SKM-1 treated with dmso at 0.1 percent for 144 hours (cell line): Measurements from ENCODE around the gene LRIT3.

Experiments used
- DNase-seq: peaks from one replicate; lab custom pipeline; 2025; ENCODE audit not compliant: unreplicated experiment; lab: John Stamatoyannopoulos, UW

LRIT3 gene, protein sequence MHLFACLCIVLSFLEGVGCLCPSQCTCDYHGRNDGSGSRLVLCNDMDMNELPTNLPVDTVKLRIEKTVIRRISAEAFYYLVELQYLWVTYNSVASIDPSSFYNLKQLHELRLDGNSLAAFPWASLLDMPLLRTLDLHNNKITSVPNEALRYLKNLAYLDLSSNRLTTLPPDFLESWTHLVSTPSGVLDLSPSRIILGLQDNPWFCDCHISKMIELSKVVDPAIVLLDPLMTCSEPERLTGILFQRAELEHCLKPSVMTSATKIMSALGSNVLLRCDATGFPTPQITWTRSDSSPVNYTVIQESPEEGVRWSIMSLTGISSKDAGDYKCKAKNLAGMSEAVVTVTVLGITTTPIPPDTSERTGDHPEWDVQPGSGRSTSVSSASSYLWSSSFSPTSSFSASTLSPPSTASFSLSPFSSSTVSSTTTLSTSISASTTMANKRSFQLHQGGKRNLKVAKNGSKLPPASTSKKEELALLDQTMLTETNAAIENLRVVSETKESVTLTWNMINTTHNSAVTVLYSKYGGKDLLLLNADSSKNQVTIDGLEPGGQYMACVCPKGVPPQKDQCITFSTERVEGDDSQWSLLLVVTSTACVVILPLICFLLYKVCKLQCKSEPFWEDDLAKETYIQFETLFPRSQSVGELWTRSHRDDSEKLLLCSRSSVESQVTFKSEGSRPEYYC

DNA sequence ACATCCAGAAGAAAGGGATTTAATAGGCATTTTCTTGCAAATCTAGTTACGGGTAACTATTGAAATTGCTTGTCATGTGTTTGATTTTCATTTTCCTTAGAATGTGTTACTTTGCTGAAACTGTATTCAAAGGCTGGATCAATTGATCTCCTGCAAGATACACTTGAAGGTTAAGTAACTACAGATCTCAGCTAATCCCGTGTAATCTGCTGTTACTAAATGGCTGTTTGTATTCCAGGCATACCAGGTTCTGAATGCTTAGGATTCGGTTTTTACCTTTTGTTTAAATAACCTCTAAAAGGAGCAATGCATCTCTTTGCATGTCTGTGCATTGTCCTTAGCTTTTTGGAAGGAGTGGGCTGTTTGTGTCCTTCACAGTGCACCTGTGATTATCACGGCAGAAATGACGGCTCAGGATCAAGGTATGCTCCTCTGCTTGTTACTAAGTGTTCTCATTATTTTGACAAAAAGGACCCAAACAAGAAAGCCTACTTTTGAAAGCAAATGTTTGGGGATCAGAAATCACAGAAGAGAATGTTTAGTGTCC, at the start of gene LRIT3:
LRIT3 (plus strand) TSS at position 212 of the 547 bp plus-strand sequence; CDS start at position 307, 95 bp downstream.
- DNase-seq, result no peak

DNA sequence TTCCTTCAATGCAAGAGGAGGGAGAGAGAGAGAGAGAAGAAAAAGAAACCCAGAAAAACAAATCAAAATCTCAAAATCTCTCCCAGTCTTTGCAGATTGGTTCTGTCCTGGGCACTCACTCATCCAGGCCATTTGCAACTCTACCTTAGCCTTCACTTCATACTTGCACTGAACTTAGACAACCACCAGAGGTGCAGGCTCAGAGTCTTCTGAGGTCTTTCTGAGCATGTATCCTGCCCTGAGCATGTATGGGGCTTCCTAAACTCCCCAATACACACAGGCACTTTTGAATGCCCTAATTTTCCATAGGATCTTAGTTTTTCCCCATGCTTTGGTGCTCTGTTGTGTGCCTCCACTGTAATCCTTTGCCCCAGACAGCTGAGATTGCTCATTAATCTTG, 49.0 kb upstream of the LRIT3 start:
- no peak for DNase-seq

GRCh38 chr4:109801099-109801789, 46.7 kb upstream of the LRIT3 start:
- DNase-seq, result no peak

- no peak for DNase-seq
Measured at GRCh38 chr4:109801895-109802319, 46.0 kb upstream of the LRIT3 start, which contains the start of gene CFI. Gene CFI, minus strand, starts transcription at chr4:109801999. Its CDS starts 28 bp downstream, at chr4:109801971.

- DNase-seq, result peak; percentile 18
Measured at GRCh38 chr4:109803924-109804571, 43.9 kb upstream of the LRIT3 start.

GRCh38 chr4:109809655-109810054, 38.3 kb upstream of the LRIT3 start:
- no peak for DNase-seq

- no peak for DNase-seq
Measured at GRCh38 chr4:109810552-109811387, 37.1 kb upstream of the LRIT3 start.

DNA sequence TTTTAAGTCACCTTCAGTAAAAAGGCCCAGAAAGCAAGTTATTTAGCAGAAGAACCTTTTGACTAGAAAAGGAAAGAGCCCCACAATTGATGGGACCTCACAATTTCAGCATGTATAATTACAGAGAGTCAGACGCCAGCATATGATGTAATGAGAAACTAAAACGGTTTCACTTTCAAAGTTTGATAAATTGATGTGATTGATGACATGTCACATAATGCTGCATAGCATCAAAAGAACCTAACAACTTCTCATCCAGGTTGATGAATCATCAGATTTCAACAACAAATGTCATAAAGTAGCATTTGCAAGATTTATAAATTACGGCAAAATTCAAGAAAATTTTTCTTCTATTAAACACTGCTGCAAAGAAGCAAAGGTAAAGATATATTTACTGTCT, 36.2 kb upstream of the LRIT3 start:
- no peak for DNase-seq

DNA sequence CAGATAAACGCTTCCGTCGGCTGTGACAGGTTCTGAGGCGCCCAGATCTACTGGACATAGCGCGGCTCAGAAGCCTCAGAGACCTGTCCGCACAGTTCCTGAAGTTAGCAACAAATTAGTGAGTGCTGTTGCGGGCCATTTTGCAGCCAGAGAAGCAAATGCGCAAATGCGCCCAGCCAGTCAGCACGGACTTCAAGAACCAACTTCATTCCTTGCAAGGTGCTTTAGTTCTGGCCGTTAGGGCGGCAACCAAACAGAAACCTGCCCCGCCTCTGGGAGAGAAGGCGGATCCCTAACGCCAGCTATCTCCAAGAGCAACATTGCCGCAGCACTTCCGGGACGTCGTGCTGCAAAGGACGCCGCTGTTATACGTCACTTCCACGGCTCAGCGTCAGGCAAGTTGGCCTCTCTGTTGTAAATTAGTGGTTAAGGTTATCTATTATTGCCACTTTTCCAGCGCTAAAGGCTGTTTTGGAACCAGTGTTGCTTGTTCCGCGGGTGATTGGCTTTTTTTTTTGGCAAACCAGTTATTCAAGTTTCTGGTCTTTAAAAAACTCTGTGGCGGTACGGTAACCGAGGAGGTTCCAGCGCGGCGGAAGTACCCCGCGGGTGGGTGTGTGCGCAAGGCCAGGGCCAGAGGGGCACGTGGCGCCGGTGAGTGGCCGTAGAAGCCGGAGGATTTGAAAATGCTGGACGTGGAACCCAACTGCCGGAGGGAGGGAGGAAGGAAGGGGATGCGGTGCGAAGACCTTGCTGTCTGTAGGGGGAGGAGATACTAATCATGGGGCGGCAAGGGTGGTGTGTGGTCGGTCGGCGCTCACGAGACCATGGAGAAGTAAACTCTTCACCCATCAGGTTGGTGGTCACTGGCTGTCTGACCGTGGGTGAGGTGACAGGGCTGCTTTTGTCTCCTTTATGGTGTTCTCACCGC, 32.5 kb upstream of the LRIT3 start, which contains the start of gene GAR1:
GAR1 (plus strand) TSS at position 612 of the 931 bp plus-strand sequence. CDS start 403 bp downstream, outside the sequence.
- peak; percentile 95 for DNase-seq

DNA sequence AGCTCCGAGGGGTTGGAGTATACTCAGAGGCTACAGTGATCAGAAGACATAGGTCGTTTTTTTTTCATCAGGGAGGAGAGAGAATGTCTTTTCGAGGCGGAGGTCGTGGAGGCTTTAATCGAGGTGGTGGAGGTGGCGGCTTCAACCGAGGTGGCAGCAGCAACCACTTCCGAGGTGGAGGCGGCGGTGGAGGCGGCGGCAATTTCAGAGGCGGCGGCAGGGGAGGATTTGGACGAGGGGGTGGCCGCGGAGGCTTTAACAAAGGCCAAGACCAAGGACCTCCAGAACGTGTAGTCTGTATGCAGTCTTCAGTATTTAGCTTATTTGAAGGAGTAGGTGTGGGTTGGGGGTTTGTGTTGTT, 31.8 kb upstream of the LRIT3 start:
- no peak for DNase-seq

GRCh38 chr4:109816894-109817293, 31.0 kb upstream of the LRIT3 start:
- DNase-seq, result no peak

- no peak for DNase-seq
Measured at GRCh38 chr4:109818268-109818667, 29.6 kb upstream of the LRIT3 start.

GRCh38 chr4:109820563-109820962, 27.3 kb upstream of the LRIT3 start:
- DNase-seq, result no peak

- DNase-seq, result no peak
Measured at GRCh38 chr4:109821185-109821584, 26.7 kb upstream of the LRIT3 start.

GRCh38 chr4:109826719-109827118, 21.2 kb upstream of the LRIT3 start:
- peak; percentile 6 for DNase-seq

DNA sequence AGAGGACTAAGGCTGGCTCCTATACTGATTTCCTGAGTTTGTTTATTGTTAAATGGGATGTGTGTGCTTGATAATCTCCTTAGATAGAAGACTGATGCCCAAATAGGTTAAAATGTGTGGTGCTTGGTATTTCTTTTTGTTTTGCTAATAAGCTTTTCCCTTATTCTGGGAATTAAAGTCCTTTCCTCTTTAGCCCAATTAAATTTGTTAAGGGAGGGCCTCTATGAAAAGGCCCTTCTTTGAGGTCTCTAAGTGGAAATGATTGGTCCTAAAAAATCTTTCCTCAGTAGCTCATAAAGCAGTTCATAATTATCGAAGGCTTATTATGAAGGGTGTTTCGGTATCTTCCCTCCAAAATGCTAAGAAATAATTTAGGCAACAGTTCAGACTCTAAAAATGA, 20.2 kb upstream of the LRIT3 start, which contains the start of gene RRH:
RRH (plus strand) TSS at position 301 of the 400 bp plus-strand sequence; CDS start at position 357, 56 bp downstream.
- no peak for DNase-seq

DNA sequence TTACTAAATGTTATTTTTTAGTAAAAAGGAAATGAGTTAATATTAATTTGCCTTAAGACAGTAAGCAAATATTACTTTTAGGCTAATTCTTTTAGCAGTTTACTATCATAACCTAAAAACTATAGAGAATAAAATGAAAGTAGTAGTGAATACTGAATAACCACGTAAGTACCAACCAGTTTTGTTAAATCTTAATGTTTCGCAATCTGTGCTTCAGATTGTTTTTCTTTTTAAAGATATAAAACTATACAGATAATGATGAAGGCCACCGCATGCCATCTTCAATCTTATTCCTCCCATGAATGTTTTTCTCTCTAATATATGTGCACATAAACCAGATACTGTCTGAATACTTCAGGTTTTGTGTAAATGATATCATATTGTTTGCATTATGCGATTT, 14.2 kb upstream of the LRIT3 start:
- DNase-seq, result no peak

DNA sequence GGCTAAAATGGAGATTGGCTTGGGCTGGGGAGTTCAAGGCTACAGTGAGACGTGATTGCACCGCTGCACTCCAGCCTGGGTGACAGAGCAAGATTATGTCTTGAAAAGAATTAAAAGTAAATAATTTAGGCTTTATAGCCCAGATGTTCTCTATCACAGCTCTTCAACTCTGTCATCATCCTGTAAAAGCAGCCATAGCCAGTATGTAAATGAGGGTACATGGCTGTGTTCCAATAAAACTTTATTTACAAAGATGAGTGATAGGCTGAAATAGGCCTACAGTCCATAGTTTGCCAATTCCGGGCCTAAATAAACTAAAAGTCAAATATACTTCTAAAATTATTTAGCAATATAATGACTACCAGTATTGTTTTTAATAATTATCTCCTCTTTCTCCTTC, 10.9 kb upstream of the LRIT3 start:
- no peak for DNase-seq
